GM12878 (cell line): ENCODE measurements around the gene SRA1. TPM values are rescaled to one million over a fixed set of nuclear protein-coding genes. Genes with fewer than 3 reads are reported as not detected.

Source experiments
- ATAC-seq: fragments of 200-7000 bp; cut with Tn5 transposase; 3 replicates; pipeline ENCODE4 v1.9.1; 2020; ENCODE audit warnings: mild to moderate bottlenecking, moderate library complexity
- BruUV-seq: library from RNA; stranded (reverse); fragments of 400-500 nt; replicated peaks from 2 replicates; lab custom pipeline; 2021; lab: Mats Ljungman, UMichigan
- CTCF ChIA-PET: fragments of 300-600 bp; sonication (Branson Sonifier 250); formaldehyde crosslinking; extraction: SDS; loops from one replicate; lab custom pipeline; 2021; ENCODE audit warnings: inconsistent platforms; lab: Yijun Ruan, JAX
- POLR2A ChIA-PET: fragments of 350-600 bp; formaldehyde crosslinking; extraction: SDS; loops from one replicate; lab custom pipeline; 2021; ENCODE audit warnings: inconsistent platforms; lab: Charles Lee
- RAD21 ChIA-PET: fragments of 300-600 bp; sonication (Branson Sonifier 250); formaldehyde crosslinking; loops from one replicate; lab custom pipeline; 2023; ENCODE audit warnings: antibody characterized with exemption; ENCODE audit not compliant: unreplicated experiment; lab: Charles Lee
- SMC1A ChIA-PET: fragments of 300-600 bp; sonication (Branson Sonifier 250); formaldehyde crosslinking; loops from one replicate; lab custom pipeline; 2023; ENCODE audit not compliant: unreplicated experiment, uncharacterized antibody; lab: Charles Lee
- DNase-seq: peaks from one replicate; pipeline ENCODE4 v3.0.0-alpha.2; 2011; ENCODE audit warnings: low read depth, low spot score
- FAIRE-seq: peaks from 3 replicates; lab custom pipeline; 2011; peaks lifted over from hg19 to GRCh38; lab: Jason Lieb, UNC
- H2AFZ ChIP-seq: 2 replicates; pipeline ENCODE4 v1.6.0; 2011; ENCODE audit warnings: low read depth, low read length, control low read depth; ENCODE audit not compliant: control insufficient read depth
- H3K27ac ChIP-seq: 2 replicates; pipeline ENCODE4 v1.5.1; 2011; ENCODE audit warnings: control low read depth; ENCODE audit not compliant: control insufficient read depth, insufficient read depth
- H3K27me3 ChIP-seq, 2 experiments: replicated peaks in 1 of 2; 2 replicates each; pipeline versions ENCODE4 v1.6.0 to v1.6.1; 2011; ENCODE audit warnings: low read length in 1 of 2; ENCODE audit not compliant: control insufficient read depth in 2 of 2, insufficient read depth in 2 of 2
- H3K36me3 ChIP-seq, 2 experiments: 2 replicates each; pipeline ENCODE4 v1.5.1; 2011; ENCODE audit warnings: low read length in 1 of 2; ENCODE audit not compliant: control insufficient read depth in 2 of 2, insufficient read depth in 2 of 2
- H3K4me1 ChIP-seq: 2 replicates; pipeline ENCODE4 v1.6.1; 2011; ENCODE audit warnings: mild to moderate bottlenecking, low read length, moderate library complexity, mixed read lengths; ENCODE audit not compliant: control insufficient read depth, insufficient read depth
- H3K4me2 ChIP-seq: 2 replicates; pipeline ENCODE4 v1.6.0; 2011; ENCODE audit warnings: control low read depth; ENCODE audit not compliant: control insufficient read depth, insufficient read depth
- H3K4me3 ChIP-seq: fragments of 200-600 bp; sonication (generic); 2 replicates; pipeline ENCODE4 v1.5.1; 2016
- H3K79me2 ChIP-seq: 2 replicates; pipeline ENCODE4 v1.6.0; 2011; ENCODE audit warnings: low read length; ENCODE audit not compliant: control insufficient read depth, insufficient read depth
- H3K9ac ChIP-seq: 2 replicates; pipeline ENCODE4 v1.8.0; 2011; ENCODE audit warnings: low read length, control low read depth, mixed read lengths; ENCODE audit not compliant: control insufficient read depth, insufficient read depth
- H3K9me3 ChIP-seq: replicated peaks from 3 replicates; pipeline ENCODE4 v1.5.1; 2011; ENCODE audit warnings: mild to moderate bottlenecking, low read length; ENCODE audit not compliant: control insufficient read depth, insufficient read depth
- H4K20me1 ChIP-seq: 2 replicates; pipeline ENCODE4 v1.6.0; 2011; ENCODE audit not compliant: control insufficient read depth, insufficient read depth
- HDAC2 ChIP-seq: fragments of 200-600 bp; sonication (generic); IDR thresholded peaks from 2 replicates; pipeline ENCODE4 v1.6.1; 2017
- POLR2AphosphoS2 ChIP-seq: IDR thresholded peaks from 2 replicates; pipeline ENCODE4 v1.6.1; 2011; ENCODE audit warnings: low read depth, mild to moderate bottlenecking, low read length, improper control_type of control experiment, moderate library complexity
- POLR2AphosphoS5 ChIP-seq: IDR thresholded peaks from 2 replicates; pipeline ENCODE4 v1.6.1; 2011; ENCODE audit warnings: mild to moderate bottlenecking, low read length, inconsistent platforms
- SIX5 ChIP-seq: IDR thresholded peaks from 2 replicates; pipeline ENCODE4 v1.6.1; 2011; ENCODE audit warnings: mild to moderate bottlenecking, low read depth, low read length, moderate library complexity; ENCODE audit not compliant: severe bottlenecking
- SPI1 ChIP-seq: IDR thresholded peaks from 2 replicates; pipeline ENCODE4 v1.6.1; 2011; ENCODE audit warnings: low read depth, mild to moderate bottlenecking, low read length, moderate library complexity, borderline replicate concordance; ENCODE audit not compliant: insufficient read depth
- TARDBP ChIP-seq: IDR thresholded peaks from 2 replicates; pipeline ENCODE4 v1.6.1; 2016; ENCODE audit warnings: borderline replicate concordance
- WGBS: methylation state at CpG from one replicate; pipeline ENCODE4 v1.1.6; 2016; ENCODE audit warnings: low lambda C conversion rate; ENCODE audit not compliant: insufficient replicate concordance, insufficient coverage; ENCODE audit errors: missing lambda C conversion rate; 5-methylcytosine and 5-hydroxymethylcytosine counted together
- in situ Hi-C: fragments of 300-500 bp; cut with MboI; formaldehyde crosslinking; loops from 9 replicates; pipeline ENCODE4 v1.14.3; 2018; ENCODE audit warnings: mixed read lengths
- intact Hi-C: fragments of 100-400 bp; cut with micrococcal nuclease; formaldehyde crosslinking; loops from one replicate; pipeline ENCODE4 v1.14.2; 2022; ENCODE audit not compliant: unreplicated experiment
- polyA plus RNA-seq, 11 experiments: library from polyadenylated mRNA; depleted of rRNA in 4 of 11; unstranded in 6 of 11; stranded (reverse) in 5 of 11; fragments of >200 nt; fragmentation: Nextera tagmentation in 4 of 11; fragmentation: Illumina TruSeq in 1 of 11; extraction: Ambion mirVana in 4 of 11; extraction: Trizol in 1 of 11; gene quantifications; 1 replicate in 1 of 11; 2 replicates in 10 of 11; pipeline versions ENCODE4 v1.2.1 to v1.2.3, GENCODE V29; 2011 to 2016; ENCODE audit warnings: inconsistent platforms in 2 of 11, missing spikeins in 2 of 11, low read depth in 1 of 11
- total RNA-seq, 4 experiments: library from RNA; depleted of rRNA in 3 of 4; stranded (reverse); fragments of >200 nt in 3 of 4; fragmentation: Illumina TruSeq in 1 of 4; extraction: Trizol in 1 of 4; gene quantifications; 2 replicates each; pipeline versions ENCODE4 v1.2.1 to v1.2.3, GENCODE V29; 2013 to 2021
- TF ChIP-seq, protein P1 (sequence below): IDR thresholded peaks from 2 replicates; pipeline ENCODE4 v1.6.1; 2011; ENCODE audit warnings: borderline replicate concordance, low read depth, mild to moderate bottlenecking, moderate library complexity, low read length; ENCODE audit not compliant: insufficient read depth, poor library complexity, severe bottlenecking
- TF ChIP-seq, protein P2 (sequence below): fragments of 450-650 bp; IDR thresholded peaks from 2 replicates; pipeline ENCODE4 v1.6.1; 2017; ENCODE audit warnings: mild to moderate bottlenecking, low read depth, inconsistent platforms; ENCODE audit not compliant: poor library complexity, severe bottlenecking

SRA1 gene
- total and polyA plus RNA-seq, 10 of the 15 experiments (the other 5 are each of a cell fraction or from before 2014, with no cell fraction given): 35.3 to 127 (median 56.1) TPM

DNA sequence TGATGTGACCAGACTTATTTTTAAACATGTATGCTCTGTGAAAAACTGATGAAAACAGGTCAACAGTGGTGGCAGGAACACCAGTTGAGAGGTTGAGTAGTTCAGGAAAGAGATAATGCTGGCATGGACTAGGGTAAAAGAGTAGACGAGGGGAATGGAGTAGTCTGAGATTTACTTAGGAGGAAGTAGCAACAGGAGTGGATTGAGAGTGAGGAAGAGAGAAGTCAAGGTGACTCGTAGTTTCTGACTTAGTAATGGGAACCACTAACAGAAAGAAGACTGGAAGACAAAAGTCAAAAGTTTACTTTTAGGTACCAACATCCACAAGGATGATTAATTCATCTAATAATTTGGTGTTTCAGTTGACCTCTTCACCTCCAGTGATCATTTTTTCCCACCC is 3.6 kb downstream of the SRA1 start:
- H3K27ac ChIP-seq: peak overlapping the region; percentile 16
- no peak for FAIRE-seq
- POLR2A ChIA-PET: interaction anchor here (0.7 to 1.2 kb wide), 2 partner anchors 12 to 166 kb away, joined by 3 read pairs; no protein-coding TSS in a partner anchor

More for the DNA sequence above, 3.6 kb downstream of the SRA1 start:
- Histone ChIP-seq H3K4me2 (peak overlapping the region; percentile 82), H3K27me3 (no peaks in the 10 kb centered on the region), H3K4me3 (no peak overlapping the region; the same call in 1 of the 2 replicates), H4K20me1 (no peaks in the 10 kb centered on the region), H3K36me3 (peaks cover 18 to 33% of the 10 kb centered on the region in 2 experiments), H2AFZ (no peak overlapping the region), H3K4me1 (peaks cover 27% of the 10 kb centered on the region), H3K9me3 (no peaks in the 10 kb centered on the region), H3K9ac (no peak overlapping the region), H3K79me2 (peaks cover 49% of the 10 kb centered on the region)
- TF ChIP-seq SIX5 (no peak), HDAC2 (no peak), POLR2AphosphoS2 (no peak), SPI1 (peak; percentile 30; the same call in 1 of the 2 replicates), TARDBP (no peak), POLR2AphosphoS5 (peak; percentile 4; the same call in 1 of the 2 replicates)
- TF ChIP-seq, protein P1, sequence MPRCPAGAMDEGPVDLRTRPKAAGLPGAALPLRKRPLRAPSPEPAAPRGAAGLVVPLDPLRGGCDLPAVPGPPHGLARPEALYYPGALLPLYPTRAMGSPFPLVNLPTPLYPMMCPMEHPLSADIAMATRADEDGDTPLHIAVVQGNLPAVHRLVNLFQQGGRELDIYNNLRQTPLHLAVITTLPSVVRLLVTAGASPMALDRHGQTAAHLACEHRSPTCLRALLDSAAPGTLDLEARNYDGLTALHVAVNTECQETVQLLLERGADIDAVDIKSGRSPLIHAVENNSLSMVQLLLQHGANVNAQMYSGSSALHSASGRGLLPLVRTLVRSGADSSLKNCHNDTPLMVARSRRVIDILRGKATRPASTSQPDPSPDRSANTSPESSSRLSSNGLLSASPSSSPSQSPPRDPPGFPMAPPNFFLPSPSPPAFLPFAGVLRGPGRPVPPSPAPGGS: no peak
- TF ChIP-seq, protein P2, sequence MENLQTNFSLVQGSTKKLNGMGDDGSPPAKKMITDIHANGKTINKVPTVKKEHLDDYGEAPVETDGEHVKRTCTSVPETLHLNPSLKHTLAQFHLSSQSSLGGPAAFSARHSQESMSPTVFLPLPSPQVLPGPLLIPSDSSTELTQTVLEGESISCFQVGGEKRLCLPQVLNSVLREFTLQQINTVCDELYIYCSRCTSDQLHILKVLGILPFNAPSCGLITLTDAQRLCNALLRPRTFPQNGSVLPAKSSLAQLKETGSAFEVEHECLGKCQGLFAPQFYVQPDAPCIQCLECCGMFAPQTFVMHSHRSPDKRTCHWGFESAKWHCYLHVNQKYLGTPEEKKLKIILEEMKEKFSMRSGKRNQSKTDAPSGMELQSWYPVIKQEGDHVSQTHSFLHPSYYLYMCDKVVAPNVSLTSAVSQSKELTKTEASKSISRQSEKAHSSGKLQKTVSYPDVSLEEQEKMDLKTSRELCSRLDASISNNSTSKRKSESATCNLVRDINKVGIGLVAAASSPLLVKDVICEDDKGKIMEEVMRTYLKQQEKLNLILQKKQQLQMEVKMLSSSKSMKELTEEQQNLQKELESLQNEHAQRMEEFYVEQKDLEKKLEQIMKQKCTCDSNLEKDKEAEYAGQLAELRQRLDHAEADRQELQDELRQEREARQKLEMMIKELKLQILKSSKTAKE: no peak
- ChIA-PET SMC1A (interaction anchor here (0.6 to 1.6 kb wide), 4 partner anchors 13 to 92 kb away, joined by 3 to 5 read pairs (median 4); partner anchors contain the start of gene TMCO6), RAD21 (interaction anchor here (1.2 to 1.8 kb wide), 2 partner anchors 16 to 180 kb away, joined by 3 to 7 read pairs; no protein-coding TSS in a partner anchor), CTCF (interaction anchor here (0.8 to 2.1 kb wide), 4 partner anchors 14 to 190 kb away, joined by 3 to 6 read pairs (median 4); no protein-coding TSS in a partner anchor)
- peak; percentile 9; the same call in 2 of the 3 replicates for ATAC-seq
- WGBS: 0% methylated on average over 2 of the region's 2 CpGs
- BruUV-seq: no TSS peak
- intact Hi-C loops: loop anchor here (5.0 kb wide), 1 partner anchor 151 kb away; the partner anchor contains the start of gene ANKHD1
- in situ Hi-C loops: no loop called here
- DNase-seq: no peak
